ENCODE results near the gene CHCHD6.

DNA sequence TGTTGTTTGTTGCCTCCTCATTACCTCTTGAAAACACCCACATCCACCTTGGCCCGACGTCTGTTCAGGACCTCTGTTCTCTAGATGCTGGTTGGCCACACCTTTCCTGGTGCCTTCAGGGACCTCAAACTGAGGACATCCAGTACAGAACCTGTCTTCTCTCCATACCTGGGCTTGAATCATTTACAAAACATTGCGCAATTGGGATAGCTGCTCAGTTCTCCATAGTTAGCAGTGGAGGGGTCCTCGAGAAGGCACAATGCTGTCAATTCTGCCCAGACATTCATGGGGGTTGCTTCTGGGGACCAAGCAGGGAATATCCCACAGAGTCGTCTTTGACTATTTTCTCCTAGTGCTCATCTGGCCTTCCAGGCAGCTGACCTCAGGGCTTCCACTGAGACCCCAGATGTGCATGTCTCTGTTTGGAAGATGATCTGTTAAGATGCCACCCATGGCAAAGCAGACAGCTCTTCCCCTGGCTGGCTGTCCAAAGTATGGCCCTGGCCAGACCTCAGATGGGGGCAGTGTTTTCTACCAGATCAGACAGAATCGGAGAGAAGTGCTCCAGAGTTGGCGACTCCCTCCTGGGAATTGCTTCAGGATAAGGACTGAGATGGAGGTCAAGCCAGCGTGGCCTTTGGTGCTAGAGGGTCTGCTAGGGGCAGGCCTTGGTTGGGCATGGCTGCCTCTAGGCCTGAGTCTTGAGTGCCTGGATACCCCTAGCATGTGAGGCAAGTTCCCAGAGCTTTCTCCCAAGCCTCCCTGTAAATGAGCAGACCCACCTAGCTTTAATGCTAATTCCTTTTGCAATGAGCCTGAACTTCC, 46.1 kb downstream of the CHCHD6 start:
- TF ChIP-seq, protein P1, sequence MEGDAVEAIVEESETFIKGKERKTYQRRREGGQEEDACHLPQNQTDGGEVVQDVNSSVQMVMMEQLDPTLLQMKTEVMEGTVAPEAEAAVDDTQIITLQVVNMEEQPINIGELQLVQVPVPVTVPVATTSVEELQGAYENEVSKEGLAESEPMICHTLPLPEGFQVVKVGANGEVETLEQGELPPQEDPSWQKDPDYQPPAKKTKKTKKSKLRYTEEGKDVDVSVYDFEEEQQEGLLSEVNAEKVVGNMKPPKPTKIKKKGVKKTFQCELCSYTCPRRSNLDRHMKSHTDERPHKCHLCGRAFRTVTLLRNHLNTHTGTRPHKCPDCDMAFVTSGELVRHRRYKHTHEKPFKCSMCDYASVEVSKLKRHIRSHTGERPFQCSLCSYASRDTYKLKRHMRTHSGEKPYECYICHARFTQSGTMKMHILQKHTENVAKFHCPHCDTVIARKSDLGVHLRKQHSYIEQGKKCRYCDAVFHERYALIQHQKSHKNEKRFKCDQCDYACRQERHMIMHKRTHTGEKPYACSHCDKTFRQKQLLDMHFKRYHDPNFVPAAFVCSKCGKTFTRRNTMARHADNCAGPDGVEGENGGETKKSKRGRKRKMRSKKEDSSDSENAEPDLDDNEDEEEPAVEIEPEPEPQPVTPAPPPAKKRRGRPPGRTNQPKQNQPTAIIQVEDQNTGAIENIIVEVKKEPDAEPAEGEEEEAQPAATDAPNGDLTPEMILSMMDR (IDR thresholded peaks at IDR 0.05; ENCODE audit: low read depth, low read length): no peak
- TF ChIP-seq EZH2phosphoT487 (IDR thresholded peaks at IDR 0.05; ENCODE audit: low read depth): no peak
